Superior temporal gyrus (tissue), 1 donor: ENCODE data around the gene PARVB.

Experiments
- DNase-seq: peaks from one replicate; pipeline ENCODE4 v3.0.0-alpha.2; 2016; ENCODE audit errors: extremely low spot score

Gene PARVB

DNA sequence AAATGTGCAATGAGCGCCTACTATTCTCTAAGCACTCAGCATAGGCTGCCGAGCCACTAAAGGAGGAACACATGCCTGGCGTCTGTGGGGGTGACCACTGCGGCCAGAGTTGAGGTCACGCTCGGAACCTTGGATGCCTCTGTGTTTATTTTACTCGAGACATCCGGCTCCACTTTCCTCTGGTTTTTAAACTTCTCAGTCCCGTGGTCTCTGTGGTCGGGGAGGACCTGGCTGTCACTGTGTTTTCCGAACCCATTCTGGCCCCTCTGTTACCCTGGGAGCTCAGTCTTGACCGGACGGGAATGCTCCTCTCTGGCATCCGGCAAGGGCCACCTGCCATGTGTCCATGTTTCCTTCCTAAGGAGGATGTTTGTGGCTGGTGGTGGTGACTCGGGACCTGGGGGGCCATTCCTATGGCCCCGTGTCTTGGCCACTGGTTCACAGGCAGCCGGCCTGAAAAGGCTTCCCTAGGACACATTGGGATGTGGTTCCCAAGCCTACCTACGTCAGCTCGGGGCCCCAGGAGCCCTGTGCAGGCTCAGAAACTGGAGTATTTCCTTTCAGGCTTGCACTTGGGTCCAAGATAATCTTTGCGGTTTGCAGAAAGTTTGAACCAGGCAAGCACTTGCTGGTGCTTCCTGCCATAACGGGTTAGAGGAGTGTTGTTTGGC is 109.9 kb downstream of the PARVB start:
- no peak for DNase-seq

DNA sequence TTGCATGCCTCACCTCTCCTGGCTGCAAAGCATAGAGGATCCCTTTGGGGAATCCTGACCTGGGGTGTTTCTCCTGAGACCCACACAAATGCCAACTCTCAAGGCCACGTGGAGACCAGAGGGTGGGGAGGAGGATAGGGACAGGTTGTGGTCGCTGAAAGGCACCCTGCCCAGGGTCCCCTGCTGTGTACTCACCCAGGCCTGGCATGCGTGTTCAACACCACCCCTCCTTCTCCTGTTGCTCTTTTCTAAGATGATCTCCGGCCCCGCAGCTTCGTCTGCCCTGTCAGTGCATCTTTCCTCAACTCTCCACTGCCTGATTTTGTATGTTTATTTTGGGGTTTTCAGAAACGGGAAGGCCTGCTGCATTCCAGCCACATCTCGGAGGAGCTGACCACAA is 112.0 kb downstream of the PARVB start:
- DNase-seq: no peak

DNA sequence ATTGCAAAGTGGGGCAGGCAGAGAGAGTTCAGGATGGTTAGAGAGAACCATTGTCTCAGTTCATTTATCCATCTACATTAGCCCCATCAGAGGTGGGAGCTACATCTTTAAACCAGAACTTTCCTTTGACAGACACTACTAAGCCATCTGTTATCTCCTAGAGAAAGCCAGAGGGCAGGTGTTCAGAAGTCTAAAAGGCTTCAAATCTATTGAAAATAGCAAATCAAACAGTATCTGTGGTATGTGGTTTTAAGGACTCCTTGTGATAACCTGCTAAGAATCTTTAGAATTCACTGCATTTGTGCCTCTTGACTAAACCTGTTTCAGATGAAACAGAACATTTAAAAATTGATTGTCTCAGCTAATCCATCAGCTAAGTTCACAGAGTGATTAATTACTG is 112.7 kb downstream of the PARVB start:
- no peak for DNase-seq

DNA sequence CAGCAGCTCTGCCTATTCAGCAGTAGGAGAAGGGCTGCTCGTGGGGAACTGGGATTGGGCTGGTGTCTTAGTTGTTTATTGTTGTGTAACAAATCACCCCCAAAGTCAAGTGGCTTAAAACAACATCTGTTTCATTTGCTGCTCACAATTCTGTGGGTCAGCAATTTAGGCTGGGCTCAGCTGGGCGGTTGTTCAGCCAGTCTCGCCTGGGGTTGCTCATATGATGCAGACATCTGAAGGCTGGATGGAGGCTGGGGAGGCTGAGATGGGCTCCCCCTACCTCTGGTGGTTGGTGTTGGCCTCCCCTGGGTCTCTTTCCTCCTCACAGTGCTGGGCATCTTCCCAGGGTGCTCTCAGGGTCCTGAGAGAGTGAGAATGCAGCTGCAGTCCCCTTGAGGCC is 113.3 kb downstream of the PARVB start:
- DNase-seq: no peak

DNA sequence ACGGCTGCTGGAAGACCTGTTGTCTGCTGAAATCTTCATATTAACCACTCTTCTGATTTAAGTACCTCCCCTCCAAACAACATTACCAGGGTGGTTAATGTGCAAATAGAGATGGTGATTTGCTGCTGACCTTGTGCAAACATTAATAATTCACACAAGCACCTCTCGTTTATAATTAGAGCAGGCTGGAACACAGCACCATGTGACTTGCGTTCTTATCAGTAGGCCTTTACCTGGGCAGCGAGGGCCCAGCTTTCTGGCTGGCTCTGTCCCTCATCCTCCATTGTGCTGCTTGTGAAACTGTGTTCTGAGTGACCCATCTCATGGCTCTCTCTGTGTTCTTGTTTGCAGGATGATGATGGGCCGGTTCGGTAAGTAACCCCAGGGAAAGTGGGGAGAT is 115.7 kb downstream of the PARVB start:
- DNase-seq: no peak

DNA sequence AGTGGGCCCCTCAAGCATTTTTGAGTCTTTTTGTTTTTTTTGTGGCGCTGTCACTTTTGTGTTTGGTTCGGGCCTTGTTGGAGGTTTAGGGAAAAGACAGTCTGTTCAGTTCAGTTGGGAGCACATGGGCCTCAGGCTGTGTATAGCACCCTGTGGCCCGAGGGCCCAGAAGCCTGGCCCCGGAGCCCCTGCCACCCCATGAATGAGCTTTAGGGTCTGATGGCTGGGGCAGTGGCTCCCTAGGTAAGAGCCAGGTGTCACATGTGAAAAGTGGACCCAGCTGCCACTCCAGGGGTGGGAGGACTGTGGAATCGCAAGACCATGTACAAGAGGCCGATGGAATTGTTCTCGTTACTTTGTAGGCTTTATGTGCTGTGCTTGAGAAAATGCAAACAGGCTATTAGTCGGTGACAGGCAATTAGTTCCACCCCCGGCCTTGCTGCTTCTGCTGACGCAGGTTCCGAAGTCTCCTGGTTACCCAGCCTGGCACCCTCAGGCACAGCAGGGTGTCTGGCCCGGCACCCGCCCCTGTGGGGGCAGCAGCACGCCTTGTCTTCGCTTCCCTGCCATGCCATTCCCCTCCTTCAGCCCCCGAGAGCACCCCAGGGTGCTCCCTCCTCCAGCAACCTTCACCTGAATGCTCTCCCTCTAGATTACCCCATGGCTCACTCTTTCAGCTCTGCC is 118.5 kb downstream of the PARVB start:
- no peak for DNase-seq

DNA sequence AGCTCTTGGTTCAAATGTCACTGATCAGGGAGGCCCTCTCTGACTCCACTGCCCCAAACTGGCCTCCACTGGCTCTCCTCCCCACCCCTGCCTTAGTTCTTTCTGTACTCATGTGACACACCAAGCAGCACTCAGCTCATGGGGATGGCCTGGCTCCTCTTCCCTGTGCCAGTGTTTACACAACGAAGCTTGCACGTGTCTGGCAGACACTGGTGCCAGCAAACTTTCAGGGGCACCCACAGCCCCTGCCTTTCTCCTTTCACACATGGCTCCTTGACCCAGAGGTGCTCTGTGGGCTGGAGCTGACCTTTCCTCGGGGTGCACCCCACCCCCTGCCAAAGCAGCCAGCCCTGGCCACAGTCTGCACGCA is 119.0 kb downstream of the PARVB start:
- DNase-seq: no peak

DNA sequence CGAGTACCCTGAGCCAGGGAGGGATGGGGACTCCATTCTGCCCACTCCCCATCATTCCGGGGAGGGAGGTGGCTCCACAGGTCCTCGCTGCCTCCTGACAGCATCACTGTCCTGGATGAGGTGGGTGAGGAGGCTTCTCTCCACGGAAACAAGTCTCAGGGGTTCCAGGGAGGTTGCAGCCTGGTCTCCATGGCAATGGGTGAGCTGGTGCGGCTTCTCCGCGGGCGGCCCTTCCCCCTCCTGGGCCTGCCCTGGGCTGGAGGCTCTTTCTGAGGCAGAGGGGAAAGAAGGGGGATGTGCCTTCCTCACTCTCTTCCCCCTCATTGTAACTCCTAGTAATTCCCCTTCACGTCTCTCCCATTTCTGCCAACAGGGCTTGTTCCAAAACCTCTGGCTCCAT is 119.5 kb downstream of the PARVB start:
- no peak for DNase-seq

DNA sequence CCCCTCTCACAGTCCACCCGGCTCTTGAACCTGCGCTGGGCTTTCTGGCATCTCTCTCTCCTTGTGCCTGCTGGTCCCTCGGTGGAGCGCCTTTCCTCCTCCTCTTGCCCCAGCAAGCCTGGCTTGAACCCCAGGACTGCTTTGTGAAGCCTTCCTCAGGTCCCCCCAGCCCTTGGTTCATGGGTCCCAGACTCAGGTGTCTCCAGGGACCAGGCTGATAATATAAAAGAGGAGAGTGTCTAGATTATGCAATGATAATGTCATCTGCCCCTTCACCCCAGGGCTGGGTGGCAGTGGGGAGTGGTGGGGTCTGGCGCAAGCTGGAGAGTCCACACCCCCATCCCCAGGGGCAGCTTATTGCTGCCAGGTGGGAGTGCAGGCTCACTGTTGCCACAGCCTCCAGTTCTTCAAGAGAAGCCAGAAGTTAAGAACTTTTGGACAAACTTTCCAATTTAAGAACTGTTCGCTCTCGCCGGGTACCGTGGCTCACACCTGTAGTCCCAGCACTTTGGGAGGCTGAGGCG is 120.0 kb downstream of the PARVB start:
- no peak for DNase-seq

DNA sequence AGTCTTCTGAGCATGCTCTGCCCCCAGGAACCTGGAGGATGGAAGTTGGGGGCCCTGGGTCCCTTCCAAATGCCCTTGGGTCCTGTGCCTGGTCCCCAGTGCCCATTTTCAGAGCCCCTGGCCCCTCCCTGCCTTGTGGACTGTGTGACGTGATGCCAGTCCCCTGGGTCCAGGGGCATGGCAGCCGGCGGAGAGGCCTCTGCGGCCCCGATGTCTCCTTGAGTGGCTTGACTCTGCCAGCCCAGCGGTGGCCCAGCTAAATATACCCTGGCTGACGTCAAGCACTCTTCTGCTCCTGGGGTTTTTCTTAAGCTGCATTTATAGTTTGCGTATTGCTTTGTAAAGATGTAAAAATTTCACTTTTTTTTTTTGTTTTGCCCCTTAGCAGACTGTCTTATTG is 121.4 kb downstream of the PARVB start:
- no peak for DNase-seq

DNA sequence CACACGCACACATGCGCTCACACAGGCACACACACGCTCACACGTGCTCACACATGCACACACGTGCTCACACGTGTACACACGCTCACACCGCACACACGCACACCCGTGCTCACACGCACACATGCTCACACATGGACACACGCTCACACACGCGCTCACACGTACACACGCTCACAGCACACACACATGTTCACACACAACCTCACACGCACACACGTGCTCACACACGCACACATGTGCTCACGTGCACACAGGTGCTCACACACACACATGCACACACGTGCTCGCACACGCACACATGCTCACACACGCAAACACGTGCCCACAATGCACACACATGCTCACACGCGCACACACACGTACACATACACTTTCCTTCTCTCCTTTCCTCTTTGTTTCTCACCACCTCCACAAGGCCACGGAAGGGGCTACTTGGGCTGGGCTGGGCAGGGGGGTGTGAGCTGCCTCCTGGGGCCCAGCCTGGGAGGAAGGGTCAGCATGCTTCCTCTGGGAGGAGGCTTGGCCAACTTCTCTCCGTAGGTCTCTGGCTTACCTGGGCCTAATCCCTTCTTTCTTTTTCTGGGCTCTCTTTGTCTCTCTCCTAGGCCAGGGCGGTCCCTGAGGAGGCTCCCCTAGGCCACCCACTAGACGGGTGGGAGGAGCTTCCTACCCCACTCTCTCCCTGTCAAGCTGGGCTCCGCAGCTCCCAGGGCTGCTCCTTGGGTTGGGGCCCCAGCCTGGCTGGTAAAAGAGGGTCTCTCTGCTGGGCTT is 122.2 kb downstream of the PARVB start:
- no peak for DNase-seq

DNA sequence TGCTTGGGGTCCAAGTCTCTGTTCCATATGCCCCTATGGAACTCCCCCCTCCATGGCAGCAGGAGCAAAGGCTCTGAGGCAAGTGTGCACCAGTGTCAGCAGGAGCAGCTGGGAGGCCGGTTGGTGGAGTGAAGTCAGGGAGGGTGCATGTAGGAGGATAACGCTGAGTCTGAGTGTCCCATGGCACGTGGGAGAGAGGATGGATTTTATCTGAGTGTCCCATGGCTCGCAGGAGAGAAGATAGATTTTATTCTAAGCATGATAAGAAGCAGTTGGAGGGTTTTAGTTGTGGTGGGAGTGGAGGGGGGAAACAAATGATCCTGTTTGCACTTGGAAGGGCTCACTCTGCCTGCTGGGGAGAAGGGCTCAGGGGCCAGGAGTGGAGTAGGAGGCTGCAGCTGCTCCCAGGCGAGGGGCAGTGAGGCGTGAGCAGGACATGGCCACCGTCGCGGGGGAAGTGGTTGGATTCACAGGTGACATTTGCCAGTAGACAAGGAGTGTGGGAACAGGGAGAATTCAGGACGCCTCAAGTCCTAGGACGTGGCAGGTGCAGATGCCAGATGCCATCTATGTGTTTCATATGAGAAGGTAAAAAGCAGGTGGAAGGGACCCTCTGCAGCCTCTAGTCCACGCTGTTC is 123.0 kb downstream of the PARVB start:
- no peak for DNase-seq

DNA sequence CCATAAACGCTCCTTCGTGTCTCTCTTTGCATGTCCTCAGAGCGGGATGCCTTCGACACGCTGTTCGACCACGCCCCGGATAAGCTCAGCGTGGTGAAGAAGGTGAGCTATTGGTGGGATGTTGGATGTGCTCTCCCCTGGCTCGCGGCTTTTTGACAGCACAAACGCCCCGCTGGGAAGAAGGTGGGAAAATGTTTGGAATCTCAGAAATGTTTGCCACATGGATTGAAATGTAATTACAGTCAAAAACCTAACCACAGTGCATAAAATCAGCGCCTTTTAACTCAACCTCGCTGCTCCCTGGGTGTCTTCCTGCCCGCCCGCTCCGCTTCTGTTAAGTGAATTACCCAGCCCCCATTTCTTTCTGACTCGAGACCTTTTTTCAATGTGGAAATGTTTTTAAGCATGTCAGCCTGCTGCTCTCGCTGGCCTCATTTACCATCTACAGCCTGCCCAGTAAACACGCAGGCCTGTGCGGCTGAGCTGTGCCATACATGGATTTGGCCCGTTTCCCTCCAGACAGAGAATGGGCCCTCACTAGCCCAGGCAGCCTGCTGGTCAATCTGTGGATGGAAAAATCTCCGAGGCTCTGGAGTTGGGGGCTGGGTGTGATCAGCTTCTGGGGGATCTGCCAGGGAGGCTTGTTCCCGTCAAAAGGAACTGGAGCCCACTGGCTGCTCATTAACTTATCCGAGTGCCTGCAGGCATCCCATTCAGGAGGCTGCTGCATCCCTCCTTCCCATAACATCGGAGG is 123.9 kb downstream of the PARVB start:
- no peak for DNase-seq

DNA sequence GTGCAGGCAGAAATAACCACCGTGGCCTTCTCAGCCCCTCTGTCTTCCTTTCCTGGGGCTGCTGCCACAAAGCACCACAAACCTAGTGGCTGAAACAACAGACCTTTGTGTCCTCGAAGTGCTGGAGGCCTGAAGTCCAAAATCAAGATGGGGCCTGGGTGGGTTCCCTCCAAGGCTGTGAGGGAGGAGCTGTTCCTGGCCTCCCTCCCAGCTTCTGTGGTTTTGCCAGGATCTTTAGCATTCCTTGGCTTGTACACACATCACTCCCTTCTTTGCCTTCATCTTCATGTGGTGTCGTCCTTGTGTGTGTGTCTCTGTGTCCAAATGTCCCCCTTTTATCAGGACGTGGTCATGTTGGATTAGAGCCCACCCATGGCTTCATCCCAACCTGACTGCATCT is 127.6 kb downstream of the PARVB start:
- DNase-seq: no peak

DNA sequence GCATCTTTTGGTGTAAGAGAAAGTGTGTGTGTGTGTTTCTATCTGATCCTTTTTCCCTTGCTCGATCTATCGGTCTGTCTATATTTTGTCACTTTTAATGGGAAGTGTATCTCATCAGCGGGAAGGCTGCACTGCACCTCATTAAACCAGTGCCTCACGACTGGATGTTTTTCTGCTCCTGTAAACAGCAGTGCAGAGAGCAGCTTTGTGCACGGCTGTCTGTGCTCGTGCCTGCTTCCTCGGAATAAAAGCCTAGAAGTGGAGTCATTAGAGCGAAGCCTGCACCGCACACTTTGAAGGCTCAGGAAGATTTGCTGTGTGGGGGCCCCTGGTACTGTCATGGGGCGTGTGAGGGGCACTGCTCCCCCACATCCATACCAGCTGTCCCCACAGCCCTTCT is 129.6 kb downstream of the PARVB start:
- DNase-seq: no peak

DNA sequence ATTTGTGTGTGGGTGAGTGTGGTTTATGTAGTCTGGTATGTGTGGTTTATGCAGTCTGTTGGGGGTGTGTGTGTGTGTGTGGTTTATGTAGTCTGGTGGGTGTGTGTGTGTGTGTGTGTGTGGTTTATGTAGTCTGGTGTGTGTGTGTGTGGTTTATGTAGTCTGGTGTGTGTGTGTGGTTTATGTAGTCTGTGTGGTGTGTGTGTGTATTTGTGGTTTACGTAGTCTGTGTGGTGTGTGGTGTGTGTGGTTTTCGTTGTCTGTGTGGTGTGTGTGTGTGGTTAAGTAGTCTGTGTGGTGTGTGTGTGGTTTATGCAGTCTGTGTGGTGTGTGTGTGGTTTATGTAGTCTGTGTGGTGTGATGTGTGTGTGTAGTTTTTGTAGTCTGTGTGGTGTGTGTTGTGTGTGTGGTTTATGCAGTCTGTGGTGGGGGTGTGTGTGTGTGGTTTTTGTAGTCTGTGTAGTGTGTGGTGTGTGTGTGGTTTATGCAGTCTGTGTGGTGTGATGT is 130.4 kb downstream of the PARVB start:
- no peak for DNase-seq

DNA sequence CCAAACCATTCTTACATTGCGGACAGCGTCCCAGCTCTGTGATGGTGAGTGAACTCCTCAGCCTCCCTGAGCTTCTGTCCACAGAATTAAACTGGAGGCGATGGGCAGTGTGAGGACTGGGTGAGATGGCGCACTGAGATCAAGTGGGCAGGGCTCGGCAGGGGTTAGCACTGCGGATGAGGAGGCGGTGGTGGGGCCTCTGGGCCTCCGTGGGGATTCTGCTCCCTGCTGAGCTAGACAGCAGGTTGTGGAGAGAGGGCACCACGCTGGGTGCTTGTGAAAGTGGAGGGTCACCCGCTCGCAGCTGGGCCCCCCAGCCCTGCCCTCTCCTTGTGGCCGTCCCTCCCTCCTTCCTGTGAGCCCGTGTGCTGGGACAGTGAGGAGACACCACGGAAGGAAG is 131.0 kb downstream of the PARVB start:
- DNase-seq: no peak

DNA sequence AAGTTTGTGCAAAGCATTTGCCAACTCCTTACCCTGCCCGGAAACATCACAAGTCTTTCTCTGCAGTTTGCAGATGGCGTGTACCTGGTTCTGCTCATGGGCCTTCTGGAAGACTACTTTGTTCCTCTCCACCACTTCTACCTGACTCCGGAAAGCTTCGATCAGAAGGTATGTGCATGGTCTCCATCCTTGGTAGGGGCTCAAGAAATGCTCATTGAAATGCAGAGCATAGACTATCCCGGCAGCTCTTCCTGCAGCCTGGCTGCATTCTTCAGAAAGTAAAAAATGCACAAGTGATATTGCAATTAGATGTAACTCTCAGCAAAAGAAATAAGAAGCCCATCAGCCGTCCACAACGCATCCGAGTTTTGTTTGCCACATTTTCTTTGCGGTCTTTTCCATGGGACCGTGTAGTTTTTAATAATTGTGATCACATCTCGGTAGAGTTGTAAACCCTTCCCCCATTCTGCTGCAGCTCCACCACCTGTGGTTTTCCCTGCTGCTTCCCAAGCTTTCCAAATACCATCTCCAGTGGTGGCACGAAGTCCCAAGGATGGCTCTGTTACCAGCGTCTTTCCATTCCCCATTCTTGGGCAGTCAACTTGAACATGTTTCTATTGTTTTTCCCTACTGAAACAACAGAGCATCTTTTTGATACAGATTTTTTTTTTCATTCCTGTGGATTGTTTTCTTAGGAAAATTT is 134.0 kb downstream of the PARVB start:
- no peak for DNase-seq

DNA sequence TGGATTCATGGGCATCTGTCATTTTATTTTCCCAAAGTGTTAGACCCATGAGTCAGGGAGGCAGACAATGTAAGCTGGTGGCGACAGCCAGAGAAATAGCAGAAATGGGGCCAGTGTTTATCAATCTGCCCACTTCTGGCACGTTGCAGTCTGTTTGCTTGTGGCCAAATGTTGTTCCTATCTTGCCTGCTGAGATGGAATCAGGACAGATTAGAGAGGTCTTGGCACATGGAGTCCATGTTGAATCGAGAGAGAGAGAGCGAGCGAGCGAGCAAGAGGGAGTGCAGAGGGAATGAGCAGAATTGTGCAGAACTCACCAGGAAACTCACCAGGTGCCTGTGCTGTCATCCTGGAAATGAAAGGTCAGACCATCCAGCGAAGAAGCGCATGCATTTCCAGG is 134.7 kb downstream of the PARVB start:
- DNase-seq: no peak

DNA sequence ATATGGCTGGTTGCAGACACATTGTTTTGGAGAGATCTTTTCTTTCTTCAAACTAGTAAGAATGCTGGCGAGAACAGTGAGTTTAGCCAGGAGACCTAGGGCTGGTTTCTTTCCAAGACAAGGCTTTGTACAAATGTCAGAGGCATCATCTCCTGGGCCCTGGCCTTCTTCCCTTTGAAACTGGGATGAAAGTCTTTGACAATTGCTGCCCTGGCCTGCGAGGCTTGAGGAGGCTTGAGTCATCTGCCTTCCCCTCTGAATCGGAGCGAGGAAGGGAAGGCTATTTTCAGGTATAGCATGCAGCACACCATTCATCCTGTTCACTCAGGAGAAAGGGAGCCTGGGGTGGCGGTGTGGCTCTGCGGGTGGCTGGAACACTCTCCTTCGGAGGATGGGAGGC is 135.1 kb downstream of the PARVB start:
- DNase-seq: no peak

DNA sequence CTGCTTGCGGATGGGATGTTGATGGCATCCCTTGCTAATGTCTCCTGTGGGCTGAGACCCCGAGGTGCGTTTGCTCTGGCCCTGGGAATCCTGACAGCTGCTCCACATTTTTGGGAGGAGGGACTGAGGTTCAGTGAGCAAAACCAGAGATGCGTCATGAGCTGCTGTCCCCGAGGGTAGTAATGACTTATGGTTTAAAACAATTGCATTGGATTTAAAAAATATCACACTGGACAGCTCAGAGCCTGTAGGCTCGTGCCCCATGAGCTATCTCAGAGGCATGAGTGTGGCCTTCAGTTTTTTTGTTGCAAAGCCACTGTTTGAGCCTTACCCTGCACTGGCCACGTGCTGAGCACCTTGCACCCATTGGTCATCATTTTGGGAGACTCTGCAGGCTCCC is 135.7 kb downstream of the PARVB start:
- no peak for DNase-seq
